Endothelial cell of umbilical vein (primary cell): ENCODE data around the gene DDX10. TPM values are rescaled to one million over a fixed set of nuclear protein-coding genes. Genes with fewer than 3 reads are reported as not detected.

Source experiments
- BruUV-seq: library from RNA; stranded (reverse); fragments of 400-500 nt; replicated peaks from 2 replicates; lab custom pipeline; 2021; lab: Mats Ljungman, UMichigan
- CTCF ChIA-PET: fragments of 300-600, 350-600 bp; sonication (Branson Sonifier 250); formaldehyde crosslinking; loops from one replicate; lab custom pipeline; 2021; ENCODE audit warnings: antibody characterized with exemption, inconsistent platforms; lab: Charles Lee
- POLR2A ChIA-PET: fragments of 300-600, 350-600 bp; sonication (Branson Sonifier 250); formaldehyde crosslinking; loops from one replicate; lab custom pipeline; 2021; ENCODE audit warnings: antibody characterized with exemption, inconsistent platforms; lab: Charles Lee
- DNase-seq: peaks from one replicate; pipeline ENCODE4 v3.0.0-alpha.2; 2011; ENCODE audit warnings: low read depth, low spot score
- FAIRE-seq: peaks from 2 replicates; lab custom pipeline; 2011; peaks lifted over from hg19 to GRCh38; lab: Jason Lieb, UNC
- H2AFZ ChIP-seq: 2 replicates; pipeline ENCODE4 v1.6.0; 2012; ENCODE audit warnings: low read depth, low read length, control low read depth, inconsistent platforms
- H3K27ac ChIP-seq: 2 replicates; pipeline ENCODE4 v1.5.1; 2011; ENCODE audit warnings: low read depth, mild to moderate bottlenecking, control low read depth, low read length, moderate library complexity; ENCODE audit not compliant: insufficient read depth
- H3K27me3 ChIP-seq, 2 experiments: 2 replicates each; pipeline versions ENCODE4 v1.6.0 to v1.6.1; 2011; ENCODE audit warnings: low read length in 2 of 2, mixed read lengths in 1 of 2; ENCODE audit not compliant: control insufficient read depth in 2 of 2, insufficient read depth in 2 of 2
- H3K36me3 ChIP-seq, 2 experiments: 2 replicates in 1 of 2; 3 replicates in 1 of 2; pipeline ENCODE4 v1.5.1; 2011; ENCODE audit warnings: low read length in 2 of 2, mild to moderate bottlenecking in 1 of 2, moderate library complexity in 1 of 2; ENCODE audit not compliant: control insufficient read depth in 2 of 2, insufficient read depth in 2 of 2; ENCODE audit errors: extremely low read depth in 1 of 2
- H3K4me1 ChIP-seq: 3 replicates; pipeline ENCODE4 v1.5.1; 2011; ENCODE audit warnings: mild to moderate bottlenecking, low read length; ENCODE audit not compliant: control insufficient read depth, insufficient read depth; ENCODE audit errors: extremely low read depth
- H3K4me2 ChIP-seq: 2 replicates; pipeline ENCODE4 v1.6.1; 2011; ENCODE audit warnings: low read length, control low read depth, mixed read lengths; ENCODE audit not compliant: insufficient read depth
- H3K4me3 ChIP-seq, 3 experiments: fragments of 200-600 bp in 1 of 3; sonication (generic), shearing (Covaris generic) in 1 of 3; replicated peaks in 1 of 3; 2 replicates each; pipeline ENCODE4 v1.5.1; 2011 to 2016; ENCODE audit warnings: control low read depth in 3 of 3, low read length in 3 of 3, mild to moderate bottlenecking in 2 of 3, inconsistent platforms in 1 of 3, low read depth in 1 of 3, moderate library complexity in 1 of 3; ENCODE audit not compliant: insufficient read depth in 1 of 3
- H3K79me2 ChIP-seq: 2 replicates; pipeline ENCODE4 v1.6.0; 2012; ENCODE audit warnings: low read length, inconsistent platforms; ENCODE audit not compliant: control insufficient read depth, insufficient read depth
- H3K9ac ChIP-seq: replicated peaks from 2 replicates; pipeline ENCODE3; 2011; ENCODE audit warnings: low read length, control low read depth; ENCODE audit not compliant: insufficient read depth; ENCODE audit errors: extremely low read depth
- H3K9me1 ChIP-seq: replicated peaks from 3 replicates; pipeline ENCODE4 v1.6.0; 2011; ENCODE audit warnings: mild to moderate bottlenecking, low read length; ENCODE audit not compliant: control insufficient read depth, insufficient read depth; ENCODE audit errors: extremely low read depth
- H3K9me3 ChIP-seq: replicated peaks from 2 replicates; pipeline ENCODE4 v1.5.1; 2012; ENCODE audit warnings: low read length, inconsistent platforms; ENCODE audit not compliant: control insufficient read depth, insufficient read depth
- H4K20me1 ChIP-seq: replicated peaks from 2 replicates; pipeline ENCODE3; 2011; ENCODE audit warnings: mild to moderate bottlenecking, low read length; ENCODE audit not compliant: control insufficient read depth, insufficient read depth; ENCODE audit errors: extremely low read depth
- CTCF ChIP-seq, 2 donors: IDR thresholded peaks; 1 replicate in 1 of 2; 2 replicates in 1 of 2; pipeline ENCODE4 v1.5.1; 2011; ENCODE audit warnings: low read length in 2 of 2, mild to moderate bottlenecking in 2 of 2, moderate library complexity in 2 of 2, control low read depth in 1 of 2, inconsistent platforms in 1 of 2, low read depth in 1 of 2; ENCODE audit not compliant: insufficient read depth in 1 of 2; ENCODE audit errors: extremely low read depth in 1 of 2
- EZH2 ChIP-seq: IDR thresholded peaks from 2 replicates; pipeline ENCODE4 v1.6.1; 2012; ENCODE audit warnings: borderline replicate concordance, low read depth, mild to moderate bottlenecking, moderate library complexity, low read length, inconsistent platforms; ENCODE audit not compliant: severe bottlenecking
- FOS ChIP-seq: IDR thresholded peaks from 2 replicates; pipeline ENCODE4 v1.6.1; 2011; ENCODE audit warnings: mild to moderate bottlenecking, low read length, moderate library complexity, borderline replicate concordance; ENCODE audit not compliant: insufficient read depth
- GATA2 ChIP-seq: IDR thresholded peaks from 2 replicates; pipeline ENCODE4 v1.7.0; 2011; ENCODE audit warnings: low read depth, mild to moderate bottlenecking, moderate library complexity, mixed read lengths, low read length; ENCODE audit not compliant: insufficient read length, insufficient read depth
- JUN ChIP-seq: IDR thresholded peaks from 2 replicates; pipeline ENCODE4 v1.6.1; 2011; ENCODE audit warnings: borderline replicate concordance, low read depth; ENCODE audit not compliant: insufficient read length, insufficient read depth
- MAX ChIP-seq: IDR thresholded peaks from 2 replicates; pipeline ENCODE4 v1.6.1; 2011; ENCODE audit not compliant: insufficient read depth, insufficient read length
- MYC ChIP-seq: IDR thresholded peaks from one replicate; pipeline ENCODE4 v1.6.1; 2011; ENCODE audit warnings: mild to moderate bottlenecking, low read depth, low read length
- POLR2A ChIP-seq: IDR thresholded peaks from 2 replicates; pipeline ENCODE4 v1.6.1; 2012; ENCODE audit warnings: low read depth, mild to moderate bottlenecking, control low read depth, low read length
- POLR2AphosphoS5 ChIP-seq: IDR thresholded peaks from 2 replicates; pipeline ENCODE4 v1.6.1; 2012; ENCODE audit warnings: low read depth, mild to moderate bottlenecking, control low read depth, low read length, moderate library complexity; ENCODE audit not compliant: insufficient read depth
- dilution Hi-C: fragments of 300-500 bp; cut with MboI; formaldehyde crosslinking; loops from one replicate; pipeline ENCODE4 v1.15.0; 2019; ENCODE audit warnings: low sequenced_read_pairs; ENCODE audit not compliant: extremely low pct_ligation_motif_present
- intact Hi-C: fragments of 100-400 bp; cut with micrococcal nuclease; formaldehyde crosslinking; loops from one replicate; pipeline ENCODE4 v1.10.0; 2022
- polyA plus RNA-seq, 4 experiments: library from polyadenylated mRNA; depleted of rRNA in 3 of 4; stranded (reverse) in 3 of 4; unstranded in 1 of 4; fragments of >200 nt; gene quantifications; 2 replicates each; pipeline versions ENCODE4 v1.2.1 to v1.2.3, GENCODE V29; 2011 to 2012; ENCODE audit warnings: missing spikeins in 1 of 4
- total RNA-seq: library from RNA; stranded (reverse); gene quantifications from 2 replicates; pipeline ENCODE4 v1.2.3, GENCODE V29; 2021

Gene DDX10
- total and polyA plus RNA-seq, 2 donors (not counting 3 experiments of a cell fraction or from before 2014, with no cell fraction given) = 29.8 to 35.2 TPM

DNA sequence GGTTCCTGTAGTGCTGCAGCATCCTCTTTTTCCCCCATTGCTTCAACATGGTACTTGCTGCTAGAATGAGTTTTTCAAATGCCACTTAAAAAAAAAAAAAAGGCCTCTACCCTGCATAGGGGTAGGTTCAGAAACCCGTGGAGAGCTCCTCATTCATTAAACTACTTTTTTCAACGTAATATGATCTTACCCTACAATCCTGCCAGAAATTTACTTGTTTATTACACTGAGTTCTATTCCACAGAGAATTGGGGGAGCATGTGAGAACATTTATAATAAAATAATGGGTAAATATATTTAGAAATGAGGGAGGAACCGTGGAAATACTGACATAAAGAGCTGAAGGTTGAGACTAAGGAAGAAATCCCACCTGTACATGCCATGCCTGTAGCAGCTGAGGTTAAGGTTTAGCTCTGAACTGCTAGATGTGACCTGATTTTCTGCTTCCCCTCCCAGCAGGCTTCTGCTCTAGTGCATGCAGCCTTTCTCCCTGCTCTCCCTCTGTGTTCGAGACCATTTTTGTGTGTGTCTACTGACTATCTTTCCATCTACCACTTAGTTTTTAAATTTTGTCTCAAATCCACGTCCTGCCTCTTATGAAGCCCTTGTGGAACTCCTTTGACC is 225.7 kb downstream of the DDX10 start:
- no peaks in the 10 kb centered on the region for H3K9me1 ChIP-seq
- no peak for TF ChIP-seq EZH2
- TF ChIP-seq MAX = no peak
- TF ChIP-seq GATA2 = no peak
- no peak for TF ChIP-seq POLR2AphosphoS5
- no peak for TF ChIP-seq CTCF (IDR thresholded peaks at IDR 0.05; ENCODE audit: extremely low read depth in 1 of 2, insufficient read depth in 1 of 2, low read depth in 1 of 2, low read length in 2 of 2)
- no peak for TF ChIP-seq MYC
- TF ChIP-seq POLR2A = no peak
- no peak for TF ChIP-seq FOS
- TF ChIP-seq JUN = no peak
- no peak overlapping the region for H3K4me2 ChIP-seq
- intact Hi-C loops (no loop called here), dilution Hi-C loops (no loop called here)
- H3K9ac ChIP-seq = no peak overlapping the region
- H2AFZ ChIP-seq = no peak overlapping the region
- DNase-seq (no peak), FAIRE-seq (no peak)
- H3K27ac ChIP-seq = no peak overlapping the region
- H3K36me3 ChIP-seq = no peaks in the 10 kb centered on the region
- H3K27me3 ChIP-seq = no peaks in the 10 kb centered on the region
- H3K4me1 ChIP-seq = peaks cover 29% of the 10 kb centered on the region
- ChIA-PET CTCF (no interaction called here), POLR2A (no interaction called here)
- no peak overlapping the region for H3K4me3 ChIP-seq
- no peaks in the 10 kb centered on the region for H3K79me2 ChIP-seq
- no peaks in the 10 kb centered on the region for H3K9me3 ChIP-seq
- no TSS peak for BruUV-seq
- H4K20me1 ChIP-seq = no peaks in the 10 kb centered on the region
